Measurements from ENCODE around the gene CABLES1. TPM values are rescaled to one million over a fixed set of nuclear protein-coding genes. Genes with fewer than 3 reads are reported as not detected.

The CABLES1 gene
- total and polyA plus RNA-seq, 2 of the 8 experiments (the other 6 are each of a cell fraction or from before 2014, with no cell fraction given): 9.2 to 26.4 TPM

DNA sequence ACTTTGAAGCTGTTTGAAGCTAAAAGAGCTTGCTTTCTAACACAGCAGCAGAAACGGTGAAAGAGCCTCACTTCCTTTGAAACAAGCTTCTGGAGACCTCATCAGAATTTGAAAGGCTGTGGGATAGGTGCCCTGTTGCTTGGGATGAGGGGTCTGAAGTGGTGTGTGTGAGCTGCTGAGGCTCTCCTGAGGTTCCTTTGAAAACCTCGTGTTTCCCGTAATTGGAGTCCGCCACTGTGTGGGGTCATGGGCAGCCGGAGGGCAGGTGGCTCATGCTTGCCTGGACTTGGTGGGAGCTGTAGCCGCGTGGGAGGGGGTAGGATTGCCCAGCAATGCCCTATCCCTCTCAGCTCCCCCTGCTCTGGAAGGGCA lies 34.4 kb downstream of the CABLES1 start (continued):
- TF ChIP-seq TBP (IDR thresholded peaks at IDR 0.05; ENCODE audit: low read depth, low read length): peak; percentile 50; the same call in 1 of the 2 replicates
- TF ChIP-seq CREB1 (IDR thresholded peaks at IDR 0.05): peak; percentile 18; the same call in 1 of the 2 replicates
- TF ChIP-seq RNF2 (IDR thresholded peaks at IDR 0.05; ENCODE audit: borderline replicate concordance, low read depth, low read length, missing control alignments, poor library complexity, severe bottlenecking): no peak
- TF ChIP-seq ZNF274 (IDR thresholded peaks at IDR 0.05; ENCODE audit: borderline replicate concordance, extremely low read depth, low read length): no peak
- TF ChIP-seq SP1 (IDR thresholded peaks at IDR 0.05; ENCODE audit: low read depth, low read length): no peak
- TF ChIP-seq MAFK (IDR thresholded peaks at IDR 0.05; ENCODE audit: low read depth, low read length): no peak
- TF ChIP-seq, protein P1, sequence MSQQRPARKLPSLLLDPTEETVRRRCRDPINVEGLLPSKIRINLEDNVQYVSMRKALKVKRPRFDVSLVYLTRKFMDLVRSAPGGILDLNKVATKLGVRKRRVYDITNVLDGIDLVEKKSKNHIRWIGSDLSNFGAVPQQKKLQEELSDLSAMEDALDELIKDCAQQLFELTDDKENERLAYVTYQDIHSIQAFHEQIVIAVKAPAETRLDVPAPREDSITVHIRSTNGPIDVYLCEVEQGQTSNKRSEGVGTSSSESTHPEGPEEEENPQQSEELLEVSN (IDR thresholded peaks at IDR 0.05): peak; percentile 78
- TF ChIP-seq, protein P2, sequence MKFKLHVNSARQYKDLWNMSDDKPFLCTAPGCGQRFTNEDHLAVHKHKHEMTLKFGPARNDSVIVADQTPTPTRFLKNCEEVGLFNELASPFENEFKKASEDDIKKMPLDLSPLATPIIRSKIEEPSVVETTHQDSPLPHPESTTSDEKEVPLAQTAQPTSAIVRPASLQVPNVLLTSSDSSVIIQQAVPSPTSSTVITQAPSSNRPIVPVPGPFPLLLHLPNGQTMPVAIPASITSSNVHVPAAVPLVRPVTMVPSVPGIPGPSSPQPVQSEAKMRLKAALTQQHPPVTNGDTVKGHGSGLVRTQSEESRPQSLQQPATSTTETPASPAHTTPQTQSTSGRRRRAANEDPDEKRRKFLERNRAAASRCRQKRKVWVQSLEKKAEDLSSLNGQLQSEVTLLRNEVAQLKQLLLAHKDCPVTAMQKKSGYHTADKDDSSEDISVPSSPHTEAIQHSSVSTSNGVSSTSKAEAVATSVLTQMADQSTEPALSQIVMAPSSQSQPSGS (IDR thresholded peaks at IDR 0.05; ENCODE audit: low read length): no peak
- TF ChIP-seq EZH2 (IDR thresholded peaks at IDR 0.05; ENCODE audit: low read depth, low read length, severe bottlenecking): no peak
- TF ChIP-seq, protein P3, sequence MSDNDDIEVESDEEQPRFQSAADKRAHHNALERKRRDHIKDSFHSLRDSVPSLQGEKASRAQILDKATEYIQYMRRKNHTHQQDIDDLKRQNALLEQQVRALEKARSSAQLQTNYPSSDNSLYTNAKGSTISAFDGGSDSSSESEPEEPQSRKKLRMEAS (IDR thresholded peaks at IDR 0.05): peak; percentile 84
- TF ChIP-seq RBBP5 (IDR thresholded peaks at IDR 0.05; ENCODE audit: borderline replicate concordance, low read depth, low read length): no peak
- TF ChIP-seq SUZ12 (IDR thresholded peaks at IDR 0.05; ENCODE audit: low read length): no peak
- no peak for TF ChIP-seq HDAC2 (IDR thresholded peaks at IDR 0.05; ENCODE audit: borderline replicate concordance in 1 of 2, low read depth in 2 of 2, low read length in 2 of 2)
- peak; percentile 47 for TF ChIP-seq NANOG (IDR thresholded peaks at IDR 0.05; ENCODE audit: insufficient read depth, low read depth, low read length, poor library complexity, severe bottlenecking)
- no peak for TF ChIP-seq EGR1 (IDR thresholded peaks at IDR 0.05; ENCODE audit: borderline replicate concordance, low read depth, low read length)
- TF ChIP-seq BRCA1 (IDR thresholded peaks at IDR 0.05; ENCODE audit: low read depth, low read length): no peak
- TF ChIP-seq, protein P4, sequence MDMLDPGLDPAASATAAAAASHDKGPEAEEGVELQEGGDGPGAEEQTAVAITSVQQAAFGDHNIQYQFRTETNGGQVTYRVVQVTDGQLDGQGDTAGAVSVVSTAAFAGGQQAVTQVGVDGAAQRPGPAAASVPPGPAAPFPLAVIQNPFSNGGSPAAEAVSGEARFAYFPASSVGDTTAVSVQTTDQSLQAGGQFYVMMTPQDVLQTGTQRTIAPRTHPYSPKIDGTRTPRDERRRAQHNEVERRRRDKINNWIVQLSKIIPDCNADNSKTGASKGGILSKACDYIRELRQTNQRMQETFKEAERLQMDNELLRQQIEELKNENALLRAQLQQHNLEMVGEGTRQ (IDR thresholded peaks at IDR 0.05; ENCODE audit: low read length): no peak
- no peak for TF ChIP-seq GTF2F1 (IDR thresholded peaks at IDR 0.05; ENCODE audit: borderline replicate concordance, low read depth, low read length)
- no peak for TF ChIP-seq NRF1 (IDR thresholded peaks at IDR 0.05; ENCODE audit: low read depth, low read length)
- no peak for TF ChIP-seq POU5F1 (IDR thresholded peaks at IDR 0.05; ENCODE audit: low read depth, low read length)
- no peak for TF ChIP-seq TAF7 (optimal IDR thresholded peaks at IDR 0.05; ENCODE audit: borderline replicate concordance, low read depth, low read length)
- peak; percentile 15; the same call in 1 of the 2 replicates for TF ChIP-seq YY1 (IDR thresholded peaks at IDR 0.05; ENCODE audit: low read depth, low read length)
